GM18868 (cell line): ENCODE data around the gene IDH2.

Experiments used
- ATAC-seq: cut with Tn5 transposase; IDR thresholded peaks from one replicate; pipeline ENCODE4 v1.9.1; 2021; ENCODE audit warnings: mild to moderate bottlenecking, moderate library complexity; ENCODE audit not compliant: unreplicated experiment

Gene IDH2

GRCh38 chr15:90064911-90065681 is 37.2 kb downstream of the IDH2 start:
- ATAC-seq, result no peak

- ATAC-seq, result no peak
These were observed 38.5 kb downstream of the IDH2 start for GRCh38 chr15:90063770-90064247.

GRCh38 chr15:90062973-90063769 is 39.1 kb downstream of the IDH2 start:
- no peak for ATAC-seq

GRCh38 chr15:90062462-90062932 is 39.8 kb downstream of the IDH2 start:
- ATAC-seq, result no peak

- no peak for ATAC-seq
These were observed 40.2 kb downstream of the IDH2 start for GRCh38 chr15:90062023-90062442.

GRCh38 chr15:90060797-90061196 is 41.5 kb downstream of the IDH2 start:
- ATAC-seq, result no peak

- peak; percentile 87 for ATAC-seq
These were observed 42.9 kb downstream of the IDH2 start for GRCh38 chr15:90059208-90059985.

GRCh38 chr15:90058775-90059174 is 43.5 kb downstream of the IDH2 start:
- no peak for ATAC-seq

- ATAC-seq, result peak; percentile 33
These were observed 44.0 kb downstream of the IDH2 start for GRCh38 chr15:90058308-90058707.

GRCh38 chr15:90056529-90056928 is 45.7 kb downstream of the IDH2 start:
- ATAC-seq, result no peak

GRCh38 chr15:90055182-90055581 is 47.1 kb downstream of the IDH2 start:
- no peak for ATAC-seq

- no peak for ATAC-seq
These were observed 47.6 kb downstream of the IDH2 start for GRCh38 chr15:90054618-90055097.

- no peak for ATAC-seq
These were observed 48.4 kb downstream of the IDH2 start for GRCh38 chr15:90053685-90054466.

- ATAC-seq, result no peak
These were observed 50.4 kb downstream of the IDH2 start for GRCh38 chr15:90051874-90052273.

- ATAC-seq, result no peak
These were observed 52.3 kb downstream of the IDH2 start for GRCh38 chr15:90049666-90050604.

- no peak for ATAC-seq
These were observed 53.2 kb downstream of the IDH2 start for GRCh38 chr15:90049030-90049429.

- no peak for ATAC-seq
These were observed 54.2 kb downstream of the IDH2 start for GRCh38 chr15:90047956-90048575.

- ATAC-seq, result peak; percentile 79
These were observed 55.3 kb downstream of the IDH2 start for GRCh38 chr15:90046911-90047392.
